ENCODE data around the gene MARCHF10.

- TF ChIP-seq CTCF (IDR thresholded peaks at IDR 0.05) (no peak), POLR2AphosphoS5 (IDR thresholded peaks at IDR 0.05) (no peak), EP300 (IDR thresholded peaks at IDR 0.05) (no peak)
These were observed 3.3 kb downstream of the MARCHF10 start for GRCh38 chr17:62804822-62805221.
